Measurements from ENCODE around the gene PARD3B.

Gene PARD3B

DNA sequence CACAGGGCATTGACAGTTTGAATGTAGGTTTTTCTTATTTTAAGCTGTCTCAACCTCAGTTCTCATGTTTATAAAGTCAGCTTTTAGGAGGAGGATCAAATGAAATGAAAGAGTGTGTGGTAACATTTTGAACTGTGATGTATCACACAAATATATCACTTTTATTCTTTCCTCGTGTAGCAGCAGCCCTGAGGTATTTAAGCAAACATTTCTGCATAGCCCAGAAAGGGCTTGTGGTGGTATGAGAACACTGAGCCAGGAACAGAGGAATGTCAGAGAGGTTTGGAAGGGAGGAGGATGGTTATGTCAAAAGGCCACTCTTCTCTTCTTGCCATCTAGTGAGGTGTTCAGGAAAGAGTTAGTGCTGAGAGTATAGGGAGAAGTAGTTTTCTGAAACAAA, 150.2 kb downstream of the PARD3B start:
- DNase-seq (ENCODE audit: insufficient read length, low spot score) (no peak), FAIRE-seq (no peak)
- TF ChIP-seq TAF1 (IDR thresholded peaks at IDR 0.05; ENCODE audit: low read depth, low read length) (no peak), POU2F2 (IDR thresholded peaks at IDR 0.05; ENCODE audit: low read depth, low read length) (no peak), POLR2AphosphoS5 (IDR thresholded peaks at IDR 0.05; ENCODE audit: low read depth, low read length) (no peak), PAX5 (IDR thresholded peaks at IDR 0.05; ENCODE audit: insufficient read depth, low read length, severe bottlenecking) (no peak), SPI1 (IDR thresholded peaks at IDR 0.05; ENCODE audit: low read depth, low read length) (no peak), POLR2A (IDR thresholded peaks at IDR 0.05; ENCODE audit: low read depth, low read length) (no peak)

DNA sequence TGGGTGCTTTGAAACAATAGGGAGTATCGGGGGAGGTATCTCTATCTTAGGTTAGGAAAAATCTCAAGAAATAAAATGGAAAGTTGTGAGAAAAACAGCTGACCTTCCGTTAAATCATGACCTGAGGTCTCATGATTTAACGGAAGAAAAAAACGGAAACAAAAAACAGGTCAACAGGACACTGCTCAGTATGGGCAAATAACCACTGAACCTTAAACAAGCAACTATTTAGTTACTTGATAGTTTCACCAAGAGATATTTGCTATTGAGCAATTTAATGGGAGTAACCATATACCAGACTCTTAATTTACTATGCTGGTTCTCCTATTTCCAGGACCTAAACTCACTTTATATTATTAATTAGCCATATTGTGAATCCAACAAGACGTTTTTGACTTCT, 150.8 kb downstream of the PARD3B start:
- FAIRE-seq: no peak
- TF ChIP-seq POU2F2 (IDR thresholded peaks at IDR 0.05; ENCODE audit: low read depth, low read length): no peak
- no peak for DNase-seq (ENCODE audit: insufficient read length, low spot score)

DNA sequence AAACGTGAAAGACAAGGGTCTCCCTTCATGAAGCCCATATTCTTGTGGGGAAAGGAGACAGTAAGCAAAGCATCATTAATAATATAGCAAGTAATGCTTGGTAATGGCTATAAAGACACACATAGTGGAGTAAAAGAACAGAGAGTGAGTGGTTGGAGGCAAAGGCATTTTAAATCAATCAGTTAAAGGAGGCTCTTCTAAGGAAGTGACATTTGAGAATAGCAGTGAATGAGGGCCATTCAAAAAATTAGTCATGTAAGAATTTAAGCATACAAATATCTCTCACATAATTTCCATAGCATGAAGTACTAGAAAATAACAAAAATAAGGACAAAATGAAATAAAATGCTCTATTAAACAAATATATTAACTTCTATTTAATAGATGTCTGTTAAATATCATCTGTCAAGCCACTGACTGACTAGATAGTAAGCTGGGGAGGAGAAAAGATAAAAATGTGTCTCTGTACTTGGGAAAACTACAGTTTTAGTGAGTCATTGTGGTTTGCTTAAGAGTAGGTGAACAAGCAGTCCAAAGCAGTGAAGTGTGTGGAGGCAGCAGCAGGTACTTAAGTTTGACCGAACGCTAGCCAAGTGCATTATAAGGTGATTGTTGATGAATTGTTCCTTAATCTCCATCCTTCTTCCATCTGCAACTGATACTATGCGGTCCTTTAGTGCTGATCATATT, 160.1 kb downstream of the PARD3B start:
- TF ChIP-seq TAF1 (IDR thresholded peaks at IDR 0.05; ENCODE audit: low read depth, low read length): no peak
- no peak for TF ChIP-seq PAX5 (IDR thresholded peaks at IDR 0.05; ENCODE audit: insufficient read depth, low read length, severe bottlenecking)
- TF ChIP-seq POLR2A (IDR thresholded peaks at IDR 0.05; ENCODE audit: low read depth, low read length): no peak
- TF ChIP-seq POLR2AphosphoS5 (IDR thresholded peaks at IDR 0.05; ENCODE audit: low read depth, low read length): no peak
- TF ChIP-seq SPI1 (IDR thresholded peaks at IDR 0.05; ENCODE audit: low read depth, low read length): no peak
- DNase-seq (ENCODE audit: insufficient read length, low spot score) (no peak), FAIRE-seq (no peak)

- no peak for DNase-seq (ENCODE audit: insufficient read length, low spot score)
- FAIRE-seq: no peak
- TF ChIP-seq SPI1 (IDR thresholded peaks at IDR 0.05; ENCODE audit: low read depth, low read length) (no peak), TAF1 (IDR thresholded peaks at IDR 0.05; ENCODE audit: low read depth, low read length) (no peak), POU2F2 (IDR thresholded peaks at IDR 0.05; ENCODE audit: low read depth, low read length) (no peak), POLR2A (IDR thresholded peaks at IDR 0.05; ENCODE audit: low read depth, low read length) (no peak), POLR2AphosphoS5 (IDR thresholded peaks at IDR 0.05; ENCODE audit: low read depth, low read length) (no peak), PAX5 (IDR thresholded peaks at IDR 0.05; ENCODE audit: insufficient read depth, low read length, severe bottlenecking) (no peak)
These were observed 161.7 kb downstream of the PARD3B start for GRCh38 chr2:204706939-204707338.

GRCh38 chr2:204713211-204713610, 167.9 kb downstream of the PARD3B start:
- no peak for DNase-seq (ENCODE audit: insufficient read length, low spot score)
- no peak for TF ChIP-seq SPI1 (IDR thresholded peaks at IDR 0.05; ENCODE audit: low read depth, low read length)
- TF ChIP-seq POLR2AphosphoS5 (IDR thresholded peaks at IDR 0.05; ENCODE audit: low read depth, low read length): no peak
- no peak for TF ChIP-seq PAX5 (IDR thresholded peaks at IDR 0.05; ENCODE audit: insufficient read depth, low read length, severe bottlenecking)
- TF ChIP-seq POLR2A (IDR thresholded peaks at IDR 0.05; ENCODE audit: low read depth, low read length): no peak
- TF ChIP-seq POU2F2 (IDR thresholded peaks at IDR 0.05; ENCODE audit: low read depth, low read length): no peak
- no peak for TF ChIP-seq TAF1 (IDR thresholded peaks at IDR 0.05; ENCODE audit: low read depth, low read length)
- no peak for FAIRE-seq

- no peak for FAIRE-seq
These were observed 170.1 kb downstream of the PARD3B start for GRCh38 chr2:204715361-204715760.

GRCh38 chr2:204717591-204717990, 172.3 kb downstream of the PARD3B start:
- no peak for TF ChIP-seq TAF1 (IDR thresholded peaks at IDR 0.05; ENCODE audit: low read depth, low read length)
- no peak for TF ChIP-seq POLR2AphosphoS5 (IDR thresholded peaks at IDR 0.05; ENCODE audit: low read depth, low read length)
- TF ChIP-seq PAX5 (IDR thresholded peaks at IDR 0.05; ENCODE audit: insufficient read depth, low read length, severe bottlenecking): no peak
- TF ChIP-seq POLR2A (IDR thresholded peaks at IDR 0.05; ENCODE audit: low read depth, low read length): no peak
- TF ChIP-seq POU2F2 (IDR thresholded peaks at IDR 0.05; ENCODE audit: low read depth, low read length): no peak
- TF ChIP-seq SPI1 (IDR thresholded peaks at IDR 0.05; ENCODE audit: low read depth, low read length): no peak
- DNase-seq (ENCODE audit: insufficient read length, low spot score): no peak
- no peak for FAIRE-seq

More at GRCh38 chr2:204715361-204715760, 170.1 kb downstream of the PARD3B start:
- DNase-seq (ENCODE audit: insufficient read length, low spot score): no peak
- no peak for TF ChIP-seq TAF1 (IDR thresholded peaks at IDR 0.05; ENCODE audit: low read depth, low read length)
- TF ChIP-seq POLR2AphosphoS5 (IDR thresholded peaks at IDR 0.05; ENCODE audit: low read depth, low read length): no peak
- no peak for TF ChIP-seq PAX5 (IDR thresholded peaks at IDR 0.05; ENCODE audit: insufficient read depth, low read length, severe bottlenecking)
- no peak for TF ChIP-seq POU2F2 (IDR thresholded peaks at IDR 0.05; ENCODE audit: low read depth, low read length)
- TF ChIP-seq POLR2A (IDR thresholded peaks at IDR 0.05; ENCODE audit: low read depth, low read length): no peak
- no peak for TF ChIP-seq SPI1 (IDR thresholded peaks at IDR 0.05; ENCODE audit: low read depth, low read length)

- FAIRE-seq (no peak), DNase-seq (ENCODE audit: insufficient read length, low spot score) (no peak)
- TF ChIP-seq POLR2AphosphoS5 (IDR thresholded peaks at IDR 0.05; ENCODE audit: low read depth, low read length) (no peak), POU2F2 (IDR thresholded peaks at IDR 0.05; ENCODE audit: low read depth, low read length) (no peak), SPI1 (IDR thresholded peaks at IDR 0.05; ENCODE audit: low read depth, low read length) (no peak), PAX5 (IDR thresholded peaks at IDR 0.05; ENCODE audit: insufficient read depth, low read length, severe bottlenecking) (no peak), TAF1 (IDR thresholded peaks at IDR 0.05; ENCODE audit: low read depth, low read length) (no peak), POLR2A (IDR thresholded peaks at IDR 0.05; ENCODE audit: low read depth, low read length) (no peak)
These were observed 173.3 kb downstream of the PARD3B start for GRCh38 chr2:204718607-204719006.

DNA sequence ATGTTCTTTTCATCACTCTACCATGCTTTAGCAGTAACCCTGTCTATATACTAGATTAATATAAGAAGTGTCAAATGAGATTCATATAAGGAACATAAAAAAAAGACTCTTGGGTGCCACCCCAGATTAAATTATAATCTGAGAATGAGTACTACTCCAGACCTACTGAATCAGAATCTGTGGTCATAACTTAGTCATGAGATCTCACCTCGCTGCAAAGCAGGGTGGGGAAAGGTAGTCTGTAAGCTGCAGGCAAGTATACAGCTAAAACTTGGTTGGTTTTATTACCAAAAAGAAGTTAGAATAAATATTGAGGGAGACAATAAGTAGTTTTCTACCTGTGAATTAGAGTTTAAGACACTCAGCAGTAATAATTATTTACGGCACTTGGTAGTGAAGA, 175.6 kb downstream of the PARD3B start:
- FAIRE-seq (no peak), DNase-seq (ENCODE audit: insufficient read length, low spot score) (no peak)
- no peak for TF ChIP-seq TAF1 (IDR thresholded peaks at IDR 0.05; ENCODE audit: low read depth, low read length)
- TF ChIP-seq POLR2AphosphoS5 (IDR thresholded peaks at IDR 0.05; ENCODE audit: low read depth, low read length): no peak
- no peak for TF ChIP-seq POLR2A (IDR thresholded peaks at IDR 0.05; ENCODE audit: low read depth, low read length)
- no peak for TF ChIP-seq SPI1 (IDR thresholded peaks at IDR 0.05; ENCODE audit: low read depth, low read length)
- TF ChIP-seq POU2F2 (IDR thresholded peaks at IDR 0.05; ENCODE audit: low read depth, low read length): no peak
- TF ChIP-seq PAX5 (IDR thresholded peaks at IDR 0.05; ENCODE audit: insufficient read depth, low read length, severe bottlenecking): no peak

GRCh38 chr2:204722207-204722606, 176.9 kb downstream of the PARD3B start:
- FAIRE-seq: no peak
- TF ChIP-seq SPI1 (IDR thresholded peaks at IDR 0.05; ENCODE audit: low read depth, low read length) (no peak), POU2F2 (IDR thresholded peaks at IDR 0.05; ENCODE audit: low read depth, low read length) (no peak), POLR2AphosphoS5 (IDR thresholded peaks at IDR 0.05; ENCODE audit: low read depth, low read length) (no peak), PAX5 (IDR thresholded peaks at IDR 0.05; ENCODE audit: insufficient read depth, low read length, severe bottlenecking) (no peak), TAF1 (IDR thresholded peaks at IDR 0.05; ENCODE audit: low read depth, low read length) (no peak), POLR2A (IDR thresholded peaks at IDR 0.05; ENCODE audit: low read depth, low read length) (no peak)
- DNase-seq (ENCODE audit: insufficient read length, low spot score): no peak

Measured in GM12891 (cell line).